Right lung (tissue), 5 donors: ENCODE measurements around the gene STK32B. TPM values are rescaled to one million over a fixed set of nuclear protein-coding genes. Genes with fewer than 3 reads are reported as not detected.
"Not testable (repeated sequence)": the region's sequence is repeated elsewhere in the genome, so short reads cannot be mapped to it uniquely, and the experiment has no call there.

Experiments used
- DNase-seq, 2 donors: peaks; one replicate each; pipeline ENCODE4 v3.0.0-alpha.2; 2013
- polyA plus RNA-seq, 5 donors: library from polyadenylated mRNA; unstranded; fragments of 120-200 nt; gene quantifications; one replicate each; pipeline versions ENCODE4 v1.2.1 to v1.2.3, GENCODE V29; 2013; ENCODE audit warnings: inconsistent platforms in 1 of 5, low replicate concordance in 1 of 5; ENCODE audit not compliant: insufficient read length in 5 of 5, insufficient read depth in 1 of 5

Gene STK32B
- polyA plus RNA-seq, 5 donors = 3.0 to 4.7 (median 3.8) TPM

DNA sequence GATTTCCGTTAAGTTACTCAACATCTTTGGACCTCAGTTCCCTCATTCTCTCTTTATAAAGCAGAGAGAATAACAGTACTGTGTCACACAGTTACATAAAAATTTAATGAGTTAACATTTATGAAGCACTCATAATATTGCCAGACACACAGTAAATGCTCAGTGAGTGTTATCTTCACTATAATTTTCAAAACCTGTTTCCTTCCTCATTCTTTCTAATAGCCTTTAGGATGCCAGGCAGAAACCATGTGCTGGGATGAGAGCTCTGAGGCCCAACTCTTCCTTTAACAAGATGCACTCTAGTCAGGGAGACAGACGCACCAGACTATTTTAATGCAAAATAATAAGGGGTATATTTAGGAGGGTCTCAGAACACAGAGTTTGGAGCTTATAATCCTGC, 208.2 kb downstream of the STK32B start:
- no peak for DNase-seq

DNA sequence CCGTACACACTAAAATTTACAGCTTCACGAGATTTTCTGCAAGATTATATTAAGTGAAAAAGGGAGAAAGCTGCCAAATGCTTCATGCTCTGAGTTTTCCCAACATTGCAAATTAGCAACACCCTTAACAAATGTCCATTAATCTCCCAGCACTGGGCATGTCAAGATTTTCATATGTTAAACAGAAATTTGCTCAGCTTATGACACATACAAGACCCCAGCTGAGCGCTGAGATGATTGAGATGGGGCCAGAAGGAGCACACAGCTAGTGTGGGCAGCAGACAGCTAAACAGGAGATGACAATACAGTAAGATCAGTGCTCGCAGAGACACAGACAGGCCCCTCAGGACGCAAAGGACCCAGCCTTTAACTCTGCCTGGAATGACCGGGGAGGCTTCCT, 208.8 kb downstream of the STK32B start:
- DNase-seq = no peak

DNA sequence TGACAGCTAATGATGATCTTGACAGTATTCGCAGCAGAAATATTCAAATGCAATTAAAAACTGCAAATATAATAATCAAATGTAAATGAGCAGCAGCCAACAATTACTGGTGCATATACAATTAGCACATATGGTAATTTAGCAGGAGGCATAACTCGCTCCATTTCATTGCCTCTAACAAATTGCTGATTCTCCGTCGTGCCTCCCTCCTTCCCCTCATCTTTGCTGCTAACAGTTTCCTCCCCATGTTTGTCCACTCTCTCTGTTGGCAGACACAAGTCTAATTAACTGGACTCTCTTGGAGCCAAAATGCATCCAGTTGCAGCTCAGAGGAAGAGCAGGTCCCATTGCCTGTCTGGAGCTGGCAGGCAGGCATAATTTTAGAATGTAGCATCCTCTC, 210.6 kb downstream of the STK32B start:
- DNase-seq = no peak

DNA sequence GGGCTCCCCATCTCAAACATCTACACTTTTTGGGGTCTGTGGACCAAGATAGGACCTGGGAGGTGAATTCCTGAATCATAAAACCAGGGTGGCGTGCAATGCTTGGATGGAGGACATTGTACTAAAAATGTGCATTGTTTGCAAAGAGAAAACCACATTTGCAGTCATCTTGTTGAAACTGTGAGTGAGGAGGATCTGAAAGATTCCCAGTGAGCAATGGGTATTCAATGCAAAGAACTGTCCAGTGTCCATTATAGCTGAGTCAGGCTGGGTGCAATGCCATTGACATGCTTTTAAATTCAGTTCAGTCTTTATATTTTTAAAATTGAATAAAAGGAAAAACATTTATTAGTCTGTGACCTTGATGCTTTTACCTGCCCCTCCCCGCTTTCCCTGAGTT, 215.7 kb downstream of the STK32B start:
- no peak for DNase-seq

DNA sequence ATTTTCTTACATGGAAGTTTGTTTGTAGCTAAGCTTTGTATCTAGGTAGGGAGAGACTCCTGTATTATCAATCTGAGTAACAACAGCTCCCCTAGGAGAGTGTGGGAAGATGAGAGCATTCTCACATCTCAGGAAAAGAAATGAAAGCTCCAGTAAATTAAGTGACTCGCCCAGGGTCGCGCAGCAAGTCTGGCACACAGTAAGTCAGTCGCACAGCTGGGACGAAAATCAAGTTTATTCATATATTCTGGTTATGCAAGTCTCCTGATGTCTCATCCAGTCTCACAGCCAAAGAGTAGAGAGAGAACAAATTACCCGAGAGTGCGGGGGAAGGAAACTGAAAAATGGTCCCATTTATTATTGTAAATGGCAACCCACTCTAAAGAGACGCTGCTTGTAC, 216.1 kb downstream of the STK32B start:
- no peak for DNase-seq

DNA sequence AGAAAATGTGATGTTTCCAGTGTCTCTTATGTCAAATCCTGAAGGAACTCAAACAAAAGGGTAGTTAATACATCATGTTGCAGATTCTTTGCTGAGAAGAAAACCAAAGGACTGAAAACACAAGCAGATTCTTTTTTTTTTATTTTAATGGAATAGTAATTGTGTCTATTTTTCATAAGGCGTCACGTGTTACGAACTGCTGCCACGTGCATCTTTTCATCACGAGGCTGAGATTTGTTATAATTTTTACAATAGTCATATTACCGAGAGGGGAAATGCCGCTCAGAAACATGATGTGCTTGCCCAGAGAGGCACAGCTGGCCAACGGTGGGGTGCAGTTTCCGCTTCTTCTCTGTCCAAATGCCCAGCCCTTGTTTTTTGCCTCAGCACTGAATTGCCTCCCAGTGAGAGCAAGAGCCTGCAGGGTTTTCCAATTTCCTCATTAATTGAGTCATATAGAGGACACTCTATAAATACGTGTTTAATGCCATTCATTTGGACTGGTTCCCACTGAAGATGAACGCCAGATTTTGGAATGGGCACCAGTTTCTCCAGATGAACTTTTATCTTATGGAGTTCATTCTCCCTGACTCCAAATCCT, 225.3 kb downstream of the STK32B start:
- DNase-seq = no peak

DNA sequence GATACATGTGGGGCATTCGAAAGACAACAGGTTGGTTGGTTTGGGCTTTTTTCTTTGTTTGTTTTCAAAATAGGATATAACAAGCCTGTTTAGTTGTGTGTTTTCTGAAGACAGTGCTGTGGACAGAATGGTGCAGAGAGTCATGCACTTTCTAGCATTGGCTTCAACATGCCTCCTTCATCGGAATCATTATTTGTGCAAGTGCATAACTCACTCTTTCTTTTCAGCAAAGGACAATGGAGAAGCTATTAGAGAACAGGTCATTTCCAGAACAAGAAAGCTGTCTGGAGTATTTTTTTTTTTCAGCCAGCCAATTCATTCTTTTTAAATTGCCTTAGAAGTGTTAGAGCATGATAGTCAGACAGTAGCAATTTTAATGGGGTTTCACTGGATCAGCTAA, 225.8 kb downstream of the STK32B start:
- no peak for DNase-seq

DNA sequence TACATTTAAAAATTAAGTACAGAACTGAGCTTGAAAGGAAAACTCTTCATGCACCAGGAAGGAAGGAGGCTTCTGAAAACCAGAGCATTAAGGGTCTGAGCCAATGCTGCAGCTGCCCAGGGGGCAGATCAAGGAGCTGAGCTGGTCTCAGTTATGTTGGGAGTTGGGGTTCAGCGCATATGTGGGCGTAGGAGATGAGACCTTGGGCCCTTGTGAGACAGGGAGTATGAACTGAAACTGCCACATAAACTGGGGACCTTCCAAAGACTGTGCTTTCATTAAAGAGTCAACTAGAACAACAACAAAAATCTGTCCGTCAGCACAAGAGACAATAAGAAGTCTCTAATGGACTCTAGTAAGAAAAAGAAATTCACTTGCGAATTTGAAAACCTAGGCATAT, 226.9 kb downstream of the STK32B start:
- no peak for DNase-seq

DNA sequence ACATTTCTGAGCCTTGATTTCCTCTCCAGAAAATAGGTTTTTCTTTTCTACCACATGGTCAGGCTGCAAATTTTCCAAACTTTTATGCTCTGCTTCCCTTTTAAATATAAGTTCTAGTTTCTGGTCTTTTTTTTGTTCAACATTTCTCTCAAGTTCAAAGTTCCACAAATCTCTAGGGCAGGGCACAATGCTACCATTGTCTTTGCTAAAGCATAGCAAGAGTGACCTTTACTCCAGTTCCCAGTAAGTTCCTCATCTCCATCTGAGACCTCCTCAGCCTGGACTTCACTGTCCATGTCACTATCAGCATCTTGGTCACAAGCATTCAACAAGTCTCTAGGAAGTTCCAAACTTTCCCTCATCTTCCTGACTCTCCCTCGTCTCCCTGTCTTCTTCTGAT, 228.8 kb downstream of the STK32B start:
- DNase-seq = not testable (repeated sequence)

DNA sequence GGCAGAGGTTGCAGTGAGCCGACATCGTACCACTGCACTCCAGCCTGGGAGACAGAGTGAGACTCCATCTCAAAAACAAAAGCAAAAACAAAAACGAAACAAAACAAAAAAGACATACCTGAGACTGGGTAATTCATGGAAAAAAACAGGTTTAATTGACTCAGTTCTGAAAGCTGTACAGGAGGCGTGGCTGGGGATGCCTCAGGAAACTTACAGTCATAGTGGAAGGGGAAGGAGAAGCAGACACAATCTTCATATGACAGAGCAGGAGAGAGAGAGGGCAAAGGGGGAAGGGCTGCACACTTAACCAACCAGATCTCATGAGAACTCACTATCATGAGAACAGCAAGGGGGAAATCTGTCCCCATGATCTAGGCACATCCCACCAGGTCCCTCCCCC, 229.5 kb downstream of the STK32B start:
- no peak for DNase-seq

DNA sequence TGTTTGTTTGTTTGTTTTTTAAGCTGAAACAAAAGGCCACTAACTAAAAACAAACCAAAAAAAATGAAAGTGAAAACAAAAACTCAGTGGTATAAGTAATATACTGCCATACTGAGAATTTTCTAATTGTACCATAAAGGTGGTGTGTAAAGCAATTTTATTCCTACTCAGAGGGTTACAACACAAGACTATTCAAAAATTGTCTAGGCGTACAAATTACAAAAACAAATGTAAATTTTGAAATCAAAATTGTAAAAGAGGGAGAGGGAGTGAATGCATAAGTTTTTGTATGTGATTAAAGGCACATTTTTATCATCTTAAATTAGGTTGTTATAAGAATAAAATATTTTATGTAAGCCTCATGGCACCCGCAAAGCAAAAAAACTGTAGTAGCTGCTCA, 232.6 kb downstream of the STK32B start:
- no peak for DNase-seq

DNA sequence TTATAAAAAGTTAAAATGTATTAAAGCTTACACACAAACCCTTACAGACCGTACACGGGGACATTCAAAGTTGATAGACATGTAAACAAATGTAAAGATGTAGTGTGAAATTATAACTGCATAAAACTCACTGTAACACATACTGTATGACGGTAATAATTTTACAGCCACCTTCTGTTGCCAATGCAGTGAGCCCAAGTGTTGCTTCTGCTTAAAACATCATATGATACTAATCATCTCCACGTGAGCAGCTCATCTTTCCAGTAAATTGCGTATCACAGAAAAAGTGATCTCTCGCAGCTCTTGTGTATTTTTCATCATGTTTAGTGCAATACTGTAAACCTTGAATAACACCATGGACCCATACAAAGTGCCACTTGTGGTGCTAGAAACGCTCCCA, 233.2 kb downstream of the STK32B start:
- DNase-seq = no peak

DNA sequence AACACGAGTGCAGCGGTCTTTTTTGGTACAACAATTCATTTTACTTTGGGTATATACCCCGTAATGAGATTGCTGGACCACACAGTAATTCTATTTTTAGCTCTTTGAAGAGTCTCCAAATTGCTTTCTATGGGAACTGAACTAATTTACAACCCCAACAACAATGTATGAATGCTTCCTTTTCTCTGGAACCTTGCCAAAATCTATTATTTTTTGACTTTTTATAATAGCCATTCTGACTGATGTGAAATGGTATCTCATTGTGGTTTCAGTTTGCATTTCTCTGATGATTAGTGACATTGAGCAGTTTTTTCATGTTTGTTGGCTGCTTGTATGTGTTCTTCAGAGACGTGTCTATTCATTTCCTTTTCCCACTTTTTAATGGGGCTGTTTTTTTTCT, 240.8 kb downstream of the STK32B start:
- no peak for DNase-seq

DNA sequence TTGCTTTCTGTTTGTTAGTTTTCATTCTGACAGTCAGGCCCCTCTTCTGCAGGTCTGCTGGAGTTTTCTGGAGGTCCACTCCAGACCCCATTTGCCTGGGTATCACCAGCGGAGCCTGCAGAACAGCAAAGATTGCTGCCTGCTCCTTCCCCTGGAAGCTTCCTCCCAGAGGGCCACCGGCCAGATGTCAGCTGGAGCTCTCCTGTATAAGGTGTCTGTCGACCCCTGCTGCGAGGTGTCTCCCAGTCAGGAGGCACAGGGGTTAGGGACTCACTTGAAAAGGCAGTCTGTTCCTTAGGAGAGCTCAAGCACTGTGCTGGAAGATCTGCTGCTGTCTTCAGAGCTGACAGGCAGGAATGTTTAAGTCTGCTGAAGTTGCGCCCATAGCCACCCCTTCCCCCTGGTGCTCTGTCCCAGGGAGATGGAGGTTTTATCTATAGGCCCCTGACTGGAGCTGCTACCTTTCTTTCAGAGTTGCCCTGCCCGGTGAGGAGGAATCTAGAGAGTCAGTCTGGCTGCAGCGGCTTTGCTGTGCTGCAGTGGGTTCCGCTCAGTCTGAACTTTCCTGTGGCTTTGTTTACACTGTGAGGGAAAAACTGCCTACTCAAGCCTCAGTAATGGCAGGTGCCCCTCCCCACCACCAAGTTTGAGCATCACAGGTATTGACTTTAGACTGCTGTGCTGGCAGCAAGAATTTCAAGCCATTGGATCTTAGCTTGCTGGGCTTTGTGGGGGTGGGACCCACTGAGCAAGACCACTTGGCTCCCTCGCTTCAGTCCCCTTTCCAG, 246.9 kb downstream of the STK32B start:
- DNase-seq = not testable (repeated sequence)

DNA sequence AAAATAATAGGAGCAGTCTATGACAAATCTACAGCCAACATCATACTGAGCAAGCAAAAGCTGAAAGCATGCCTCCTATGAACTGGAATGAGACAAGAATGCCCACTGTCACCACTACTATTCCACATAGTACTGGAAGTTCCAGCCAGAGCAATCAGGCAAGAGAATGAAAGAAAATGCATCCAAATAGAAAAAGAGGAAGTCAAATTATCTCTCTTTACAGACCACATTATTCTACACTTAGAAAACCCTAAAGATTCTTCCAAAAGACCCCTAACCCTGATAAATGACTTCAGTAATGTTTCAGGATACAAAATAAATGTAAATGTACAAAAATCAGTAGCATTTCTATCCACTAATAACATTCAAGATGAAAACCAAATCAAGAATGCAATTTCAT, 249.0 kb downstream of the STK32B start:
- no peak for DNase-seq

DNA sequence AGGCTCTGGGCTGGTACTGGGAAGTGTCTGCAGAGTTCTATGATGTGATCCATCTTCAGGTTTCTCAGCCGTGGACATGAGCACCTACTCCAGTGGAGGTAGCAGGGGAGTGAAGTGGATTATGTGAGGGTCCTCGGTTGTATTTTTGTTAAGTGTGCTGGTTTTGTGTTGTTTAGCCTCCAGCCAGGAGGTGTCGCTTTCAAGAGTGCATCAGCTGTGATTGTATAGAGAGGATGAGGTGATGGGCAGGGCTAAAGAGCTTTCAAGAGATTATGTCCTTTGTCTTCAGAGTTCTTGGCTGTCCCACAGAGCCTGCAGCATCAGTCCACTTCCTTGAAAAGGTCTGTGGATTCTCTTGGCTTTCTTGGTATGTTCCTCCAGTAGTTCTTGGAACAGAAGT, 256.6 kb downstream of the STK32B start:
- DNase-seq = no peak

DNA sequence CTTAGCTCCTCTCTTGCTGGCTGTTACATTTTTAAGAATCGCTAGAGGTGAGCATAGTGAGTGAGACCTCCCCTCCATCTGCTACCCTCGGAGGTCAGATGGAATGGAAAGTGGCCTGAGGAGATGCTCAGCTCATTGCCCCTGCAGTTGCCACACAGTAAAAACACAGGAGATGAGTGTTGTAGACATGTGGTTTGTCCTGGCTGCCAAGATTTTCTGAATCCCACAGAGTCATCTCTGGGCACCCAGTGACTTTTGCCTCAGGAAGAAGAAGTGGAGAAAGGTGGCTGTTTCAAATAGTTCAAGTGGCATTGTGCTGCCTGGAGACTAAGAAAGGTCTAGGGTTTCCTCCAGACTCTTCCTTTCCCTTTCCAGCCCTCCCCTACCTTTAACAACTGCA, 271.0 kb downstream of the STK32B start:
- DNase-seq = no peak

DNA sequence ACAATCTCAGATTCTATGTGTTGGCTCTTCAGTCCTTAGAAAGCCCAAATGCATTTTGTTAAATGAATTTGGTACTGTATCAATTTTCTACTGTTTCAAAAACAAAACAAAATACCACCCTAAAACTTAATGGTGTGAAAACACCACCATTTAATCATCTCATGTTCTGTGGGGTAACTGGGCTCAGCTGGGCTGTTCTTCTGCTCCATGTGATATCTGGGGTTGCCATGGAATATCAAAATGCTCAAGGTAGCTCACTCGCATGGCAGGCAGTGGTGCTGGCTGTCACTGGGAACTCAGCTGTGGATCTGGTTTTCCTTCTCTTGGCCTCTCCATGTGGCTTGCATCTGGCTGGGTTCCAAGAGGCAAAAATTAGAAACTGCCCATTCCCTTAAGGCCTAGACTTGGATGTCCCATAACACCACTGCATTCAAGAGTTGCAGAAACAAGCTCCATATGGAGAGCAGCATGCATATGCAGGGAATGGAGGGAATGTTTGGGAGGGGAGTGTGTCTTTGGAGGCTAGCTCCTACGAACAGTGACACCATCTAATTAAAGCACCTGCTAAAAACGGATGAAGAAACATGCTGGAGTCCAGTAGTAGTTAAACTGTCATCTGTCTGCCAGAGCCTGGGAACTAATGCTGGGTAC, 279.2 kb downstream of the STK32B start:
- no peak for DNase-seq

DNA sequence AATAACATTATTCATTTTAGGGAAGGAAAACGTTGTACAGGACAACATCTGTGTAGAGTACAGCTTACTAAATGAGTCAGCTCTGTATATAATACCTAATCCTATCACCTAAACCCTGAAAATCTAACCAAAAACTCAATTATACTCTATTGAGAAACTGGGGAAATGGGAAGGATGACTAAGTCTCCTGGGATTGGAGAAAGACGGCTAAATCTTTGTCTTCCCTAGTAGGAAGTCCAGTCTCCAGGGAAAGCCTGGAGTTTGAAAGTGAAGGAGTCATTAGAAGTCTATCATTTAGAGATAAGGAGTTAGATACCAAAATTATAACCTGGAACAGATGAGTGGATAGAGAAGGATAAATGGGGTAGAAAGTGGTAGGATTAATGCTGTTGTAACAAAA, 286.5 kb downstream of the STK32B start:
- no peak for DNase-seq

DNA sequence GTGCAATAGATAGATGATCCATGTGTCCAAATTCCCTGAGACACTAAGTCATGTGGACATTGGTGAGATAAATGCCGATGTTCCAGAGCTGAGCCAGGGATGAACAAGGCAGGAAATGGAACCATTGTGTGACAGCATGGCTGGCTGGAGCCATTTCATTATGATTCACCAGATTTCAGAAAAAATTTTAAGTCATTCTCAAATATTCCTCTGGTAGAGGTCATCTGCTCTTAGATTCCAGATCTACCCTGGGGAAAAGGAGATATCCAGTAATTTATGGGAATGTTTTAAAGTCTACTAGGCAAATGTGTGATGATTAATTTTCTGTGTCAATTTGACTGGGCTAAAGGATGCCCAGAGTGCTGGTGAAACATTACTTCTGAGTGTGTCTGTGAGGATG, 287.3 kb downstream of the STK32B start:
- DNase-seq = no peak

DNA sequence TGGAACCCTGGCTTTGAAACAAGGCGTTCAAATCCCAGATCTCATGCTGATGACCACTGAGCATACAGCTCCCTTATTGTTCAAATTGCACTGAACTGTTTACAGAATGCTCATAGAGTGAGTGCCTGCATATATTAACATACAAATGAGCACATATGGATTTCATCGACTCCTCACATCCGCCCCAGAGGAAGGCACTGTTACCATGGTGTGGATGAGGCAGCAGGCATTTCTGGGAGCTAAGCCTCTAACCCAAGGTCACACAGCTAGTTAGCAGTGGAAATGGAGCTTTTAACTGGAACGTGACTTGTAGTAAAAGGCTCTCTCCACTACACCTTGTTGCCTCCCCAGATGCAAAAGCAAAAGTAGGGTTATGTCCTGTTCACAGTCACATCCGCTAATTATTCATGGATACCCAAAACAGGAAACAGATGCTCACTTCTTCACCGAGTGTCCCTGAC, 289.7 kb downstream of the STK32B start:
- no peak for DNase-seq

DNA sequence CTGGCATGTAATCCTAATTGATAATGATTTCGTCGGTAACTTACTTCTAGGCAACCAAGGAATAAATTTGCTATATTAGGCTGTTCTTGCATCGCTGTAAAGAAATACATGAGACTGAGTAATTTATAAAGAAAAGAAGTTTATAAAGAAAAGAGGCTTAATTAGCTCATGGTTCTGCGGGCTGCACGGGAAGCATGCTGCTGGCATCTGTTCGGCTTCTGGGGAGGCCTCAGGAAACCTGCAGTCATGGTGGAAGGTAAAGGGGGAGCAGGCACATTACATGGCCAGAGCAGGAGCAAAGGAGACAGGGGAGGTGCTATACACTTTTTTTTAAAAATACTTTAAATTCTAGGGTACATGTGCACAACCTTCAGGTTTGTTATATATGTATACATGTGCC, 290.2 kb downstream of the STK32B start:
- DNase-seq = no peak

DNA sequence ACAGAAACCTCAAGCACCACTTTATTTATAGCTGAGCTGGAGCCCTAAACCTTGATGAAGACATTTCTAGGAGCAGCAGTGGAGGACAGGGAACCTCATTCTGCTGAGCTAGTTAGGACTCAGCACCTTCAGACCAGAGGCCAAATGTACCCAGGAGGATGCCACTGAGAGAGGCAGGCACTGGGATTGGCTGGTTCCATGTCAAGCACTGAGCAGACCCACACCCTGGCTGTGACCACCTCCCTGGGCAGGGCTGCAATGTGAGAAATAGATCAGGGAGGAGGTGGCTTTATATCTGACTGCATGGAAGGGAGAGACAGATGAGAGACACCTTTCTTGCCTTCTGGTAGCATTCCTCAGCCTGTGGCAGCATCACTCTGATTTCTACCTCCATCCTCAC, 304.6 kb downstream of the STK32B start:
- no peak for DNase-seq
